ENCODE results near the gene NBPF15.
"Not testable (repeated sequence)": the region's sequence is repeated elsewhere in the genome, so short reads cannot be mapped to it uniquely, and the experiment has no call there.

DNA sequence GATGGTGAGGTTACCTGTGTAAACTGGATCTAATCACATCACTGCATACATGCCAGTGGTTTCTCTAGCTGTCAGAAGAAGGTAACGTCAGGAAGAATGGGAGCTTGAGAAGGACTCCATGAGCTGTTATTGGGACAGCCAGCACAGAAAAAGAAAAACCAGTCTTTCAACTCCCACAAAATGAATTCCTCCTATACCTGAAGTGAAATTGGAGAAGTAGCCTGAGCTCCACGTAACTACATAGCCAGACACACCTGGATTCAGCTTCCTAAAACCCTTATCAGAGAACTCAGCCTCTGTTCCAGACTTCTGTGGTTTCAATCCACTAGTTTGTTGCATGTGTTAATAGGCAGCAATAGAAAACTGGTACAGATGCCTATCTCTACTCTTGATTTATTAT, 25.5 kb upstream of the NBPF15 start:
- TF ChIP-seq, protein P1, sequence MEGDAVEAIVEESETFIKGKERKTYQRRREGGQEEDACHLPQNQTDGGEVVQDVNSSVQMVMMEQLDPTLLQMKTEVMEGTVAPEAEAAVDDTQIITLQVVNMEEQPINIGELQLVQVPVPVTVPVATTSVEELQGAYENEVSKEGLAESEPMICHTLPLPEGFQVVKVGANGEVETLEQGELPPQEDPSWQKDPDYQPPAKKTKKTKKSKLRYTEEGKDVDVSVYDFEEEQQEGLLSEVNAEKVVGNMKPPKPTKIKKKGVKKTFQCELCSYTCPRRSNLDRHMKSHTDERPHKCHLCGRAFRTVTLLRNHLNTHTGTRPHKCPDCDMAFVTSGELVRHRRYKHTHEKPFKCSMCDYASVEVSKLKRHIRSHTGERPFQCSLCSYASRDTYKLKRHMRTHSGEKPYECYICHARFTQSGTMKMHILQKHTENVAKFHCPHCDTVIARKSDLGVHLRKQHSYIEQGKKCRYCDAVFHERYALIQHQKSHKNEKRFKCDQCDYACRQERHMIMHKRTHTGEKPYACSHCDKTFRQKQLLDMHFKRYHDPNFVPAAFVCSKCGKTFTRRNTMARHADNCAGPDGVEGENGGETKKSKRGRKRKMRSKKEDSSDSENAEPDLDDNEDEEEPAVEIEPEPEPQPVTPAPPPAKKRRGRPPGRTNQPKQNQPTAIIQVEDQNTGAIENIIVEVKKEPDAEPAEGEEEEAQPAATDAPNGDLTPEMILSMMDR (IDR thresholded peaks at IDR 0.05), result not testable (repeated sequence)
- TF ChIP-seq POLR2A, POLR2AphosphoS5, EP300 (IDR thresholded peaks at IDR 0.05): not testable (repeated sequence)
